ENCODE measurements around the gene RAB8B.

The RAB8B gene

GRCh38 chr15:63244976-63245645, 55.7 kb downstream of the RAB8B start:
- Histone ChIP-seq H3K4me1 (no peaks in the 10 kb centered on the region), H2AFZ (no peak overlapping the region), H3K27ac (peak overlapping the region; percentile 30)

GRCh38 chr15:63246691-63247469, 57.5 kb downstream of the RAB8B start:
- Histone ChIP-seq H3K4me1 (no peaks in the 10 kb centered on the region), H3K4me3 (ENCODE audit: low read depth, low read length) (no peak overlapping the region), H3K9ac (no peak overlapping the region), H2AFZ (no peak overlapping the region), H3K9me3 (ENCODE audit: control insufficient read depth, low read length) (no peaks in the 10 kb centered on the region), H3K36me3 (ENCODE audit: control insufficient read depth, insufficient read depth, low read length) (no peaks in the 10 kb centered on the region), H3K79me2 (no peaks in the 10 kb centered on the region), H3K4me2 (ENCODE audit: low read length) (no peak overlapping the region), H3K27me3 (ENCODE audit: control insufficient read depth, insufficient read depth, low read length) (no peaks in the 10 kb centered on the region), H3K27ac (no peak overlapping the region)
- no peak for TF ChIP-seq CTCF (IDR thresholded peaks at IDR 0.05)

More at GRCh38 chr15:63244976-63245645, 55.7 kb downstream of the RAB8B start:
- Histone ChIP-seq H3K4me2 (ENCODE audit: low read length) (peak overlapping the region; percentile 22), H3K4me3 (ENCODE audit: low read depth, low read length) (no peak overlapping the region), H3K9ac (no peak overlapping the region), H3K79me2 (no peaks in the 10 kb centered on the region), H3K36me3 (ENCODE audit: control insufficient read depth, insufficient read depth, low read length) (no peaks in the 10 kb centered on the region), H3K9me3 (ENCODE audit: control insufficient read depth, low read length) (no peaks in the 10 kb centered on the region), H3K27me3 (ENCODE audit: control insufficient read depth, insufficient read depth, low read length) (no peaks in the 10 kb centered on the region)
- TF ChIP-seq CTCF (IDR thresholded peaks at IDR 0.05) = no peak

GRCh38 chr15:63250312-63250965, 61.0 kb downstream of the RAB8B start:
- Histone ChIP-seq H3K4me2 (ENCODE audit: low read length) (no peak overlapping the region), H3K27ac (no peak overlapping the region), H3K79me2 (no peaks in the 10 kb centered on the region)

GRCh38 chr15:63251701-63252100, 62.3 kb downstream of the RAB8B start:
- Histone ChIP-seq H3K27me3 (ENCODE audit: control insufficient read depth, insufficient read depth, low read length) (no peaks in the 10 kb centered on the region), H3K4me2 (ENCODE audit: low read length) (no peak overlapping the region), H3K36me3 (ENCODE audit: control insufficient read depth, insufficient read depth, low read length) (no peaks in the 10 kb centered on the region)

More at GRCh38 chr15:63250312-63250965, 61.0 kb downstream of the RAB8B start:
- Histone ChIP-seq H3K36me3 (ENCODE audit: control insufficient read depth, insufficient read depth, low read length) (no peaks in the 10 kb centered on the region), H3K4me3 (ENCODE audit: low read depth, low read length) (no peak overlapping the region), H3K4me1 (no peaks in the 10 kb centered on the region), H3K9ac (no peak overlapping the region), H2AFZ (no peak overlapping the region), H3K9me3 (ENCODE audit: control insufficient read depth, low read length) (no peaks in the 10 kb centered on the region), H3K27me3 (ENCODE audit: control insufficient read depth, insufficient read depth, low read length) (no peaks in the 10 kb centered on the region)
- no peak for TF ChIP-seq CTCF (IDR thresholded peaks at IDR 0.05)

More at GRCh38 chr15:63251701-63252100, 62.3 kb downstream of the RAB8B start:
- Histone ChIP-seq H3K4me3 (ENCODE audit: low read depth, low read length) (no peak overlapping the region), H2AFZ (no peak overlapping the region), H3K79me2 (no peaks in the 10 kb centered on the region), H3K9me3 (ENCODE audit: control insufficient read depth, low read length) (no peaks in the 10 kb centered on the region), H3K9ac (no peak overlapping the region), H3K4me1 (no peaks in the 10 kb centered on the region), H3K27ac (no peak overlapping the region)
- TF ChIP-seq CTCF (IDR thresholded peaks at IDR 0.05) = no peak
